Small intestine (tissue), 16 donors: ENCODE results near the gene ELF5. TPM values are rescaled to one million over a fixed set of nuclear protein-coding genes. Genes with fewer than 3 reads are reported as not detected.
A peak's percentile ranks its signal among the peaks of the same experiment; 100 is the strongest.

Experiments
- DNase-seq, 2 donors: peaks; one replicate each; pipeline versions ENCODE4 v3.0.0 to v3.0.0-alpha.2; 2013
- FAIRE-seq: peaks from 2 replicates; lab custom pipeline; 2012; peaks lifted over from hg19 to GRCh38; lab: Jason Lieb, UNC
- H3K27ac ChIP-seq, 3 donors: one replicate each; pipeline ENCODE4 v1.5.1; 2013; ENCODE audit warnings: low read length in 2 of 3, mild to moderate bottlenecking in 2 of 3, control low read depth in 1 of 3, inconsistent platforms in 1 of 3, low read depth in 1 of 3, moderate library complexity in 1 of 3
- H3K27me3 ChIP-seq, 3 donors: one replicate each; pipeline ENCODE4 v1.6.1; 2013; ENCODE audit warnings: low read length in 3 of 3, inconsistent platforms in 1 of 3; ENCODE audit not compliant: control insufficient read depth in 3 of 3, insufficient read depth in 3 of 3
- H3K36me3 ChIP-seq, 3 donors: one replicate each; pipeline ENCODE4 v1.6.1; 2013; ENCODE audit warnings: low read length in 3 of 3, inconsistent platforms in 1 of 3, low read depth in 1 of 3, mild to moderate bottlenecking in 1 of 3, moderate library complexity in 1 of 3; ENCODE audit not compliant: control insufficient read depth in 3 of 3, insufficient read depth in 2 of 3
- H3K4me1 ChIP-seq, 3 donors: one replicate each; pipeline ENCODE4 v1.6.1; 2013; ENCODE audit warnings: low read length in 2 of 3, inconsistent platforms in 1 of 3, low read depth in 1 of 3, mild to moderate bottlenecking in 1 of 3, moderate library complexity in 1 of 3; ENCODE audit not compliant: control insufficient read depth in 3 of 3, insufficient read depth in 2 of 3
- H3K4me3 ChIP-seq, 3 donors: one replicate each; pipeline ENCODE4 v1.5.1; 2013; ENCODE audit warnings: low read length in 3 of 3, control low read depth in 1 of 3, inconsistent platforms in 1 of 3, low read depth in 1 of 3, mild to moderate bottlenecking in 1 of 3, moderate library complexity in 1 of 3
- H3K9me3 ChIP-seq, 2 donors: one replicate each; pipeline ENCODE4 v1.6.1; 2013; ENCODE audit warnings: low read depth in 1 of 2, low read length in 1 of 2; ENCODE audit not compliant: control insufficient read depth in 2 of 2, insufficient read depth in 1 of 2
- WGBS, 3 donors: extraction: QIAGEN DNeasy Blood & Tissue Kit; methylation state at CpG; one replicate each; pipeline ENCODE4 v1.1.7; 2013; 5-methylcytosine and 5-hydroxymethylcytosine counted together
- long read RNA-seq, 10 donors: transcript quantifications; one replicate each; lab custom pipeline, GENCODE V29; 2026
- polyA plus RNA-seq, 4 donors: library from polyadenylated mRNA; stranded (reverse) in 3 of 4; unstranded in 1 of 4; fragments of 200-250 nt in 3 of 4; fragments of 120-200 nt in 1 of 4; gene quantifications; one replicate each; pipeline versions ENCODE4 v1.2.1 to v1.2.3, GENCODE V29; 2013
- donor health status: healthy with polysubstance abuse.
- donor health status: control.
- donor health status: control.
- donor health status: Bipolar disorder and iron deficiency.
- donor health status: healthy.

Gene ELF5
- not detected for polyA plus RNA-seq
- long read RNA-seq, donor 1, result 0 reads
- long read RNA-seq, donor 2, result 0 reads
- long read RNA-seq, donor 3, result 0 reads
- long read RNA-seq, donor 4, result 0 reads
- long read RNA-seq, donor 5, result 0 reads
- long read RNA-seq, donor 6, result 0 reads
- long read RNA-seq, donor 7, result 0 reads
- long read RNA-seq, donor 8, result 0 reads
- long read RNA-seq, donor 9, result 0 reads
- long read RNA-seq, donor 10, result 0 reads

DNA sequence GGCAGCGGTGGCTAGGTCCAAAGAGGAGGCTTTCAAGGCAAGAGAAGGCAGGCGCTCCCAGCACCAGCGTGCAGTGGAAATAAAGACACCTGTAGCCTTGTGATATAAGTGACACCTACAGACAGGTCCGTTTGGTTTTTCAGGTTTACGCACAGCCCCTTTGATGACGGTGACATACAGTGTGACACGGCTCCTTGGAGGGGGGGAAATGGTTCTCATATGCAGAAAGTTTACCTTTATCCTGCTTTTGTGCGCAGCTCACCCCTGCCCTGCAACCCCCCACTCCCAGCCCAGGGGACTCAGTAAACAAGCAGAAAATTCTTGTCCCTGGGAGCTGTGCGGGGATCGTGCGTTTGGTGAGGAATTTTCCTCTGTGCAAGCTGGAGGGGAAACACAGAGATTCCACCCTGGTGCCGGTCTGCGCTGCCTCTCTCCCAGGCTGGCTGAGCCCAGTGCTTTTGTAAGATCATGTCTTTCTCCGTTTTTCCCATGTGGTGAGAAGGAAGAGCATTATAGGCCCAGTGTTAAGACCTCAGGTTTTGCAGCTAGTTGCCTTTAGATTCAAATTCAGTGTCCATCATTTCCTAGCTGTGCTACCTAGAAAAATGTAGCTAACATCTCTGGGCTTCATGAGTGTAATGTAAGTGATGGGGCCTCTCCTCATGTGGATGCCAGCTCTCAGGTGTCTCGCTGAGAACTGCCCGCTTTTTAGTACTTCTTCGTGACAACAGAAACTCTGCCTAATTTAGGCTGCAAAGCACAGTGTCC lies at the start of gene ELF5:
TSS of gene ELF5 (minus strand) at position 113 of the 768 bp plus-strand sequence. CDS start 8,045 bp downstream, outside the sequence.
- H3K36me3 ChIP-seq, result no peaks in the 10 kb centered on the region
- DNase-seq, result peak in 1 of 2 donors; percentile 12

GRCh38 chr11:34562976-34563375 lies 49.4 kb upstream of the ELF5 start:
- no peak overlapping the region for H3K27ac ChIP-seq
- H3K9me3 ChIP-seq, result no peaks in the 10 kb centered on the region
- peaks cover 0 to 3% (median 0%) of the 10 kb centered on the region in 3 donors for H3K4me1 ChIP-seq
- no peak overlapping the region for H3K4me3 ChIP-seq
- H3K27me3 ChIP-seq, result no peaks in the 10 kb centered on the region
- 67 to 75% (median 74%) methylated on average over 2 of the region's 2 CpGs for WGBS, 3 donors
- no peak for DNase-seq
- FAIRE-seq, result no peak
- H3K36me3 ChIP-seq, result no peaks in the 10 kb centered on the region

More for the DNA sequence above, at the start of gene ELF5:
- Histone ChIP-seq H3K4me3 (no peak within 1 kb of the TSS), H3K4me1 (no peaks in the 10 kb centered on the region), H3K27me3 (no peaks in the 10 kb centered on the region), H3K27ac (no peak within 1 kb of the TSS), H3K9me3 (no peaks in the 10 kb centered on the region)
- WGBS, 3 donors, result 85 to 88% (median 87%) methylated on average over 17 of the region's 17 CpGs
- FAIRE-seq, result no peak

GRCh38 chr11:34560511-34560910 lies 46.9 kb upstream of the ELF5 start:
- FAIRE-seq, result no peak
- H3K4me3 ChIP-seq, result no peak overlapping the region
- no peaks in the 10 kb centered on the region for H3K27me3 ChIP-seq
- no peak overlapping the region for H3K27ac ChIP-seq
- no peak for DNase-seq
- 73 to 76% (median 75%) methylated on average over 4 of the region's 4 CpGs for WGBS, 3 donors
- H3K36me3 ChIP-seq, result no peaks in the 10 kb centered on the region
- H3K4me1 ChIP-seq, result peaks cover 0 to 3% (median 0%) of the 10 kb centered on the region in 3 donors
- no peaks in the 10 kb centered on the region for H3K9me3 ChIP-seq

GRCh38 chr11:34558673-34559072 lies 45.1 kb upstream of the ELF5 start:
- FAIRE-seq, result no peak
- 80 to 82% (median 81%) methylated on average over 4 of the region's 4 CpGs for WGBS, 3 donors
- H3K4me3 ChIP-seq, result no peak overlapping the region

DNA sequence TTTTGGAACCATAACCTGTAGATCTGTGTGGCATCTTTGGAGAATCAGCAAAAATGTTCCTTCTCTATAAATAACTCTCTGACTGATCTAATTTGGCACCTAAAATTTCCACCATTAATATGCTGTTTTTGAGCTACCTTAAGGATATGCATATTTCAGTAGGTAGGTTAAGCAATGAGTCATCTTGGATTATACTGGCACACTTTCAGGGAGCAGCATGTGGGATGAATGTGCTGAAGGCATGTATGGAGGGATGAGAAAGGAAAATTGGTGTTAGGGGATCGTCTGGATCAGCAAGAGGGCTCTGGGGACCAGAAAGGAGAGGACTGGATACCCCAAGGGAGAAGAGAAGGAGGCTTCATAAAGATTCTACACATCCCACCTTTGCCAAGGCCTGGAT lies 44.6 kb upstream of the ELF5 start:
- H3K36me3 ChIP-seq, result no peaks in the 10 kb centered on the region
- no peaks in the 10 kb centered on the region for H3K4me1 ChIP-seq
- no peak for FAIRE-seq
- H3K9me3 ChIP-seq, result no peaks in the 10 kb centered on the region
- H3K27me3 ChIP-seq, result no peaks in the 10 kb centered on the region
- DNase-seq, result no peak
- no peak overlapping the region for H3K4me3 ChIP-seq
- 22 to 63% (median 22%) methylated on average over 1 of the region's 1 CpG for WGBS, 3 donors
- H3K27ac ChIP-seq, result no peak overlapping the region

More at GRCh38 chr11:34558673-34559072, 45.1 kb upstream of the ELF5 start:
- Histone ChIP-seq H3K27me3 (no peaks in the 10 kb centered on the region), H3K9me3 (no peaks in the 10 kb centered on the region), H3K27ac (no peak overlapping the region), H3K4me1 (no peaks in the 10 kb centered on the region), H3K36me3 (no peaks in the 10 kb centered on the region)
- DNase-seq, result no peak

DNA sequence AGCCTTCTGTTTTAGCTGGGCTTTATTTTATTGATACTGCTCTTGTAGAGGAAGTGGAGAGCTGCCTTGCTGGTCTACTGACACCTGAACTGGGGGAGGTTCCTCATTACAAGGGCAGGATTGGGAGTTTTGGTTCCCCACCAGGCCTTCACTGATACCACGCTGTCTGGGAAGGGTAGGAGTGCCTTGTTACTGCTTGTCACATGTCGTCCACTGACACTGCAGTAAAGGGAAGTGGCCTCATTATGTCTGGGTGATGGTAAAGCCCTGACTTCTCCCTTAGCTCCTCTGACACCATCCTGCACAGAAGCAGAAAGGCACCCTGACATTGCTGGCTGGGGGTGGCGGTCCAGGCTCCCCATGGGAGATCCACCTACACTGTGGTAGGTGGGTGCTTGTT lies 38.7 kb upstream of the ELF5 start:
- Histone ChIP-seq H3K27ac (no peak overlapping the region), H3K9me3 (no peaks in the 10 kb centered on the region), H3K36me3 (no peaks in the 10 kb centered on the region), H3K27me3 (peaks cover 0 to 3% (median 0%) of the 10 kb centered on the region in 3 donors), H3K4me1 (no peaks in the 10 kb centered on the region), H3K4me3 (no peak overlapping the region)
- DNase-seq (no peak), FAIRE-seq (no peak)
- 60 to 83% (median 71%) methylated on average over 3 of the region's 3 CpGs for WGBS, 3 donors

- Histone ChIP-seq H3K27me3 (peaks cover 0 to 3% (median 2%) of the 10 kb centered on the region in 3 donors), H3K27ac (no peak overlapping the region), H3K4me3 (no peak overlapping the region), H3K4me1 (no peaks in the 10 kb centered on the region), H3K36me3 (no peaks in the 10 kb centered on the region), H3K9me3 (no peaks in the 10 kb centered on the region)
- FAIRE-seq (no peak), DNase-seq (no peak)
- WGBS, 3 donors, result 60 to 72% (median 69%) methylated on average over 5 of the region's 5 CpGs
These were observed 35.7 kb upstream of the ELF5 start for GRCh38 chr11:34549271-34549670.

GRCh38 chr11:34548278-34548677 lies 34.7 kb upstream of the ELF5 start:
- no peaks in the 10 kb centered on the region for H3K36me3 ChIP-seq
- DNase-seq (no peak), FAIRE-seq (no peak)
- H3K4me1 ChIP-seq, result no peaks in the 10 kb centered on the region
- no peak overlapping the region for H3K4me3 ChIP-seq
- H3K27me3 ChIP-seq, result peaks cover 0 to 4% (median 3%) of the 10 kb centered on the region in 3 donors
- H3K9me3 ChIP-seq, result no peaks in the 10 kb centered on the region
- no peak overlapping the region for H3K27ac ChIP-seq
- 84 to 85% (median 85%) methylated on average over 4 of the region's 4 CpGs for WGBS, 3 donors
